Gastroesophageal sphincter (tissue), 4 donors: ENCODE measurements around the gene EXOSC6. TPM values are rescaled to one million over a fixed set of nuclear protein-coding genes. Genes with fewer than 3 reads are reported as not detected.
A peak's percentile ranks its signal among the peaks of the same experiment; 100 is the strongest.
"Not testable (repeated sequence)": the region's sequence is repeated elsewhere in the genome, so short reads cannot be mapped to it uniquely, and the experiment has no call there.

Experiments used
- ATAC-seq: fragments of 150-250 bp; one replicate; pipeline ENCODE4 v1.9.1; 2016; ENCODE audit warnings: mild to moderate bottlenecking, moderate library complexity
- H3K27ac ChIP-seq, 4 donors: fragments of 200-600 bp; sonication (generic) in 3 of 4; 1 replicate in 3 of 4; 2 replicates in 1 of 4; pipeline ENCODE4 v1.5.1; 2016 to 2019
- H3K27me3 ChIP-seq: fragments of 200-600 bp; sonication (generic); one replicate; pipeline ENCODE4 v1.5.1; 2019
- H3K36me3 ChIP-seq, 2 donors: fragments of 200-600 bp; sonication (generic); one replicate each; pipeline ENCODE4 v1.5.1; 2019; ENCODE audit warnings: control low read depth in 1 of 2
- H3K4me1 ChIP-seq, 3 donors: fragments of 200-600 bp; sonication (generic); 1 replicate in 2 of 3; 2 replicates in 1 of 3; pipeline ENCODE4 v1.5.1; 2016 to 2019; ENCODE audit warnings: control low read depth in 2 of 3
- H3K4me3 ChIP-seq, 2 donors: fragments of 200-600 bp; sonication (generic); one replicate each; pipeline ENCODE4 v1.5.1; 2019; ENCODE audit warnings: mild to moderate bottlenecking in 1 of 2, moderate library complexity in 1 of 2
- H3K9me3 ChIP-seq, 3 donors: fragments of 200-600 bp; sonication (generic); one replicate each; pipeline ENCODE4 v1.5.1; 2017 to 2019; ENCODE audit warnings: control low read depth in 2 of 3
- CTCF ChIP-seq, 4 experiments: fragments of 200-600 bp in 2 of 4; fragments of 450-650 bp in 2 of 4; sonication (generic) in 1 of 4; IDR thresholded peaks; one replicate each; pipeline ENCODE4 v1.5.1; 2017 to 2019; ENCODE audit warnings: antibody characterized with exemption in 4 of 4, mild to moderate bottlenecking in 2 of 4, moderate library complexity in 2 of 4
- EP300 ChIP-seq: sonication (generic); formaldehyde crosslinking; IDR thresholded peaks from one replicate; pipeline ENCODE4 v1.6.1; 2017; ENCODE audit warnings: antibody characterized with exemption, mild to moderate bottlenecking
- POLR2A ChIP-seq, 2 donors: fragments of 450-650 bp; IDR thresholded peaks; one replicate each; pipeline ENCODE4 v1.6.1; 2017; ENCODE audit warnings: antibody characterized with exemption in 2 of 2, mild to moderate bottlenecking in 2 of 2, moderate library complexity in 1 of 2
- POLR2AphosphoS5 ChIP-seq: sonication (generic); formaldehyde crosslinking; IDR thresholded peaks from one replicate; pipeline ENCODE4 v1.6.1; 2017; ENCODE audit warnings: antibody characterized with exemption
- WGBS, 2 donors: methylation state at CpG; one replicate each; pipeline ENCODE4 v1.1.5; 2018; ENCODE audit warnings: low coverage in 1 of 2; 5-methylcytosine and 5-hydroxymethylcytosine counted together
- total RNA-seq, 4 donors: library from RNA; depleted of rRNA; stranded (reverse); fragments of >200 nt; gene quantifications; one replicate each; pipeline ENCODE4 v1.1.0, GENCODE V29; 2016

Gene EXOSC6
- total RNA-seq, 4 donors from 2014 or later = 23.0 to 31.1 (median 26.4) TPM

GRCh38 chr16:70267516-70267915 lies 15.8 kb upstream of the EXOSC6 start:
- Histone ChIP-seq H3K36me3 (peaks cover 0 to 100% of the 10 kb centered on the region in 2 donors), H3K4me1 (no peaks in the 10 kb centered on the region), H3K27ac (no peak overlapping the region), H3K4me3 (no peak overlapping the region), H3K9me3 (no peaks in the 10 kb centered on the region), H3K27me3 (no peaks in the 10 kb centered on the region)
- WGBS, 2 donors = 28 to 30% methylated on average over 2 to 4 of the region's 6 CpGs
- ATAC-seq = no peak
- TF ChIP-seq POLR2A (IDR thresholded peaks at IDR 0.05) (no peak), CTCF (IDR thresholded peaks at IDR 0.05) (peak in 3 of 4 experiments; percentile 32 to 56 (median 36))

- not testable (repeated sequence) for H3K4me3 ChIP-seq, H3K4me1 ChIP-seq, ATAC-seq, H3K27ac ChIP-seq, H3K9me3 ChIP-seq, H3K27me3 ChIP-seq
- H3K36me3 ChIP-seq = peaks cover 0 to 100% of the 10 kb centered on the region in 2 donors
- WGBS, 2 donors = 89 to 100% methylated on average over 1 to 5 of the region's 6 CpGs
Measured at GRCh38 chr16:70259903-70260302, 8.2 kb upstream of the EXOSC6 start.

- Histone ChIP-seq H3K9me3 (no peaks in the 10 kb centered on the region), H3K27ac (no peak overlapping the region), H3K4me3 (no peak overlapping the region), H3K4me1 (no peaks in the 10 kb centered on the region), H3K36me3 (peaks cover 0 to 100% of the 10 kb centered on the region in 2 donors), H3K27me3 (no peaks in the 10 kb centered on the region)
- WGBS, 2 donors = 92 to 100% methylated on average over 2 to 3 of the region's 10 CpGs
- TF ChIP-seq EP300 = no peak
- no peak for TF ChIP-seq CTCF (IDR thresholded peaks at IDR 0.05)
- no peak for ATAC-seq
Measured at GRCh38 chr16:70258946-70259345, 7.2 kb upstream of the EXOSC6 start.

GRCh38 chr16:70258065-70258464 lies 6.3 kb upstream of the EXOSC6 start:
- no peak for ATAC-seq
- H3K36me3 ChIP-seq = peaks cover 0 to 100% of the 10 kb centered on the region in 2 donors

GRCh38 chr16:70257391-70257790 lies 5.7 kb upstream of the EXOSC6 start:
- no peaks in the 10 kb centered on the region for H3K9me3 ChIP-seq
- H3K36me3 ChIP-seq = peaks cover 0 to 100% of the 10 kb centered on the region in 2 donors
- 63% methylated on average over 2 of the region's 4 CpGs; no CpG with 5 or more reads in 1 of the 2 donors for WGBS, 2 donors
- no peaks in the 10 kb centered on the region for H3K4me1 ChIP-seq
- H3K4me3 ChIP-seq = no peak overlapping the region
- H3K27me3 ChIP-seq = no peaks in the 10 kb centered on the region
- no peak for TF ChIP-seq CTCF (IDR thresholded peaks at IDR 0.05)
- TF ChIP-seq EP300 = no peak
- no peak for TF ChIP-seq POLR2AphosphoS5
- TF ChIP-seq POLR2A (IDR thresholded peaks at IDR 0.05) = no peak
- no peak for ATAC-seq
- no peak overlapping the region for H3K27ac ChIP-seq

More at GRCh38 chr16:70258065-70258464, 6.3 kb upstream of the EXOSC6 start:
- Histone ChIP-seq H3K27me3 (no peaks in the 10 kb centered on the region), H3K4me1 (no peaks in the 10 kb centered on the region), H3K4me3 (no peak overlapping the region), H3K27ac (no peak overlapping the region), H3K9me3 (no peaks in the 10 kb centered on the region)
- WGBS, 2 donors = 100% methylated on average over 1 of the region's 14 CpGs; no CpG with 5 or more reads in 1 of the 2 donors
- TF ChIP-seq CTCF (IDR thresholded peaks at IDR 0.05) = no peak
- no peak for TF ChIP-seq EP300
- no peak for TF ChIP-seq POLR2AphosphoS5
- no peak for TF ChIP-seq POLR2A (IDR thresholded peaks at IDR 0.05)
